HG02571 (cell line): ENCODE measurements around the gene HPX.
"Not testable (repeated sequence)": the region's sequence is repeated elsewhere in the genome, so short reads cannot be mapped to it uniquely, and the experiment has no call there.

Experiments used
- ATAC-seq: cut with Tn5 transposase; IDR thresholded peaks from one replicate; pipeline ENCODE4 v1.9.1; 2021; ENCODE audit warnings: mild to moderate bottlenecking, moderate library complexity; ENCODE audit not compliant: unreplicated experiment

The HPX gene

GRCh38 chr11:6393989-6394670 lies 46.7 kb downstream of the HPX start:
- no peak for ATAC-seq

- ATAC-seq: not testable (repeated sequence)
Observed at GRCh38 chr11:6392251-6392650, 48.5 kb downstream of the HPX start.

- ATAC-seq: no peak
Observed at GRCh38 chr11:6391537-6392134, 49.2 kb downstream of the HPX start.

GRCh38 chr11:6390718-6391469 lies 49.9 kb downstream of the HPX start:
- ATAC-seq: peak; percentile 0

GRCh38 chr11:6389905-6390717 lies 50.7 kb downstream of the HPX start, which contains the start of gene SMPD1:
TSS of gene SMPD1 (plus strand) at chr11:6390474. CDS start at chr11:6390599, 125 bp downstream.
- peak; percentile 93 for ATAC-seq

- ATAC-seq: no peak
Observed at GRCh38 chr11:6388748-6389147, 52.0 kb downstream of the HPX start.

GRCh38 chr11:6387811-6388599 lies 52.8 kb downstream of the HPX start:
- ATAC-seq: no peak

- no peak for ATAC-seq
Observed at GRCh38 chr11:6385046-6385777, 55.6 kb downstream of the HPX start.
